BE2C (cell line): ENCODE data around the gene CHD1L.

Experiments used
- DNase-seq: peaks from one replicate; pipeline ENCODE4 v3.0.0-alpha.2; 2020
- H3K27me3 ChIP-seq: fragments of 250-450 bp; sonication (Bioruptor Pico); 2 replicates; pipeline ENCODE4 v1.5.1; 2020; ENCODE audit warnings: mild to moderate bottlenecking
- H3K36me3 ChIP-seq: fragments of 250-450 bp; sonication (Bioruptor Pico); 2 replicates; pipeline ENCODE4 v1.5.1; 2020; ENCODE audit warnings: mild to moderate bottlenecking
- H3K4me1 ChIP-seq: fragments of 250-450 bp; sonication (Bioruptor Pico); 2 replicates; pipeline ENCODE4 v1.5.1; 2020
- H3K4me3 ChIP-seq: 2 replicates; pipeline ENCODE4 v1.5.1; 2011; ENCODE audit warnings: low read depth, low read length
- H3K9me3 ChIP-seq: fragments of 250-450 bp; sonication (Bioruptor Pico); 2 replicates; pipeline ENCODE4 v1.5.1; 2020
- CTCF ChIP-seq: IDR thresholded peaks from 2 replicates; pipeline ENCODE4 v1.5.1; 2012; ENCODE audit warnings: mild to moderate bottlenecking, low read depth, low read length

Gene CHD1L

DNA sequence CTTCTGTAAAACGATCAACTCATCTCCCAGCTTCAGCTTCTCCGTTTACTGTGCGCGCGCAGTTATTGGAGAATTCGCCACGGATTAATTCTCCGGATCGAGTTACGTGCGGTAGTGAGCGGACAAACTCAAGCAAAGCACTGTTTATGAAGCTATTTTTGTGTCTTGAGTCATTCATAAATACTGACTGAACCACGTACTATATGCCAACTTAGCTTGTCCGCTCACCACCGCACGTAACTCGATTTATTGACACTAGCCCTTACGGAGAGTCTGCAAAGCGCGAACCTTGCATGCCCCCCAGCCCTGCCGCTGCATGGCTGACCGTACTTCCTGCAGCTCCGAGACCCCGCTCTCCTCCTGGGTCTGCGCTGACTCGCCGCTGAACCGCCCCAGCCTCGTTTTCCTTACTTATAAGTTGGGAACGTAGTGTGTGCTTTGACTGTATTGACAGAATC lies 773 bp downstream of the CHD1L start:
- TF ChIP-seq CTCF, result no peak
- DNase-seq, result peak; percentile 45

DNA sequence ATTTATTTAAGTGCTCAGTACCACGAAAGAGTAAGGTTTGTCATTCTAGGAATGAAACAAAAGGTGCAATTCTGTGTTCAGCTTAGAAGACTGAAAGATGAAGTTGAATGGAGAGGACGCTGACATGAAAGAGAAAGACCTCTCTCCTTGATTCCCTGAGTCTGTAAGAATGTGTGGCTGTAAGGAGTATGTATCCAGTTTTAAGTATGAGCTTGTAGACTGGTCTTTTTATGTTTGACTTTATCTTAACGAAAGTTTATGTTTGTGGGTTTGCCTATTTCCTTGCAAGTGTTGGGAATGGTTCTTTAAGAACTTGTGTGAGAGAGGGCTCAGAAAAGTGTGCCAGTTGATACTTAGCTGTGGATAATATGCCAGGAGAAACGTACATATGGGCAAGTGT lies 1.4 kb downstream of the CHD1L start:
- Histone ChIP-seq H3K9me3 (no peaks in the 10 kb centered on the region), H3K4me3 (peak overlapping the region; percentile 98), H3K27me3 (no peaks in the 10 kb centered on the region), H3K4me1 (no peaks in the 10 kb centered on the region), H3K36me3 (no peaks in the 10 kb centered on the region)
- no peak for TF ChIP-seq CTCF
- DNase-seq, result no peak

More for the DNA sequence above, 773 bp downstream of the CHD1L start:
- H3K4me1 ChIP-seq, result no peaks in the 10 kb centered on the region
- H3K4me3 ChIP-seq, result peak overlapping the region; percentile 98
- no peaks in the 10 kb centered on the region for H3K36me3 ChIP-seq
- H3K9me3 ChIP-seq, result no peaks in the 10 kb centered on the region
- no peaks in the 10 kb centered on the region for H3K27me3 ChIP-seq

DNA sequence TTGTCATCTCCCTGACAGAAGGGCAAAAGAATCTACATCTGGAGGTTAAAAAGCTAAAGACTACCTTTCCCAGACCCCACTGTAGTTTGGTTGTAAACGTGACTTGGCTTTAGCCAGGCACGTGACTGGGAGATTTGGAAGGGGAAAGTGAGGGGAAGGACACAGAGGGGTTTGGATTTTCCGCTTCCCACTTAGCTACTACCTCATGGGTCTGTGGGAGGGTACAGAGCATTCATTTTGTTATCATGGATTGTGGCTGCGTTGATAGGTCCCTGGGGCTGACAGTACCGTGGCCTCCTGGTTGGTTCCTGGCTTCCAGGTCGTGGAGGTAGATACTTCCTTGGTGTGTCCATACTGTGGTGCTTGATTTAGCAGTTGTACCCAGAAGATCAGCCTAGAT lies 2.6 kb downstream of the CHD1L start:
- DNase-seq, result no peak
- Histone ChIP-seq H3K4me3 (no peak overlapping the region), H3K4me1 (no peaks in the 10 kb centered on the region), H3K36me3 (no peaks in the 10 kb centered on the region), H3K27me3 (no peaks in the 10 kb centered on the region), H3K9me3 (no peaks in the 10 kb centered on the region)
- TF ChIP-seq CTCF, result no peak

DNA sequence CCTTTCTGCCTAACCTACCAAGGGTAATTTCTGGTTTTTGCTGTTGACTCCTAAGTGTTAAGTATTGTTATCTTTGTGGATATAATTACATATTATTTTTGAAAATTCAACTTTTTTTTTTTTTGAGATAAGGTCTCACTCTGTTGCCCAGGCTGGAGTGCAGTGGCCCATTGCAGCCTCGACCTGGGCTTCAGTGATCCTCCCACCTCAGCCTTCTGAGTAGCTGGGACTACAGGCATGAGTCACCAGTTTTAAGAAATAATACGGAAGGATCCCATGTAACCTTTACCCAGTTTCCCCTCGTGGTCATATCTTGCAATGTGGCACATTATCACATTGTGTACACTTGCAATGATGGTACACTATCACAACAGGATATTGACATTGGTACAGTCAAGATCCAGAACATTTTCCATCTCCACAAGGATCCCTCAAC lies 3.1 kb downstream of the CHD1L start:
- H3K4me1 ChIP-seq, result no peaks in the 10 kb centered on the region
- no peak for TF ChIP-seq CTCF
- H3K36me3 ChIP-seq, result no peaks in the 10 kb centered on the region
- no peak for DNase-seq
- H3K9me3 ChIP-seq, result no peaks in the 10 kb centered on the region
- no peak overlapping the region for H3K4me3 ChIP-seq
- H3K27me3 ChIP-seq, result no peaks in the 10 kb centered on the region

DNA sequence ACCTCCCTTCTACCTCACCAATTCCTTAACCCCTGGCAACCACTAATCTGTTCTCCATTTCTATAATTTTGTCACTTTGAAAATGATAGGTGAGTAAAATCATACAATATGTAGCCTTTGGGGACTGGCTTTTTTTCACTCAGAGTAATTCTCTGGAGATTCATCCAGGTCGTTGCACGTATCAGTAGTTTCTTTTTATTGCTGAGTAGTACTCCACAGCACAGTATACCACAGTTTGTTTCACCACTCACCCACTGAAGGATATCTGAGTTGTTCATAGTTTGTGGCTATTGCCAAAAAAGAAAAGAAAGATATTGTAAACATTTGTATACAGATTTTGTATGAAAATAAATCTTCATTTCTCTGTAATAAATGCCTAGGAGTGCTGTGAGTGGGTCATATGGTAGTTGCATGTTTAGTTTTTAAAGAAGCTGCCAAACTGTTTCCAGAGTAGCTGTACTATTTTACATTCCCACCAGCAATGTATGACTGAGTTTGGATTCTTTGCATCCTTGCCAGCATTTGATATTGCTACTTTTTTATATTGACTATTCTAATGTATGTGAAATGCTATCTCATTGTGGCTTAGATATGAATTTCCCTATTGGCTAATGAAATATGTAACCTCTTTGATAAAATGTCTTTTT lies 3.7 kb downstream of the CHD1L start:
- H3K4me3 ChIP-seq, result no peak overlapping the region
- TF ChIP-seq CTCF, result no peak

DNA sequence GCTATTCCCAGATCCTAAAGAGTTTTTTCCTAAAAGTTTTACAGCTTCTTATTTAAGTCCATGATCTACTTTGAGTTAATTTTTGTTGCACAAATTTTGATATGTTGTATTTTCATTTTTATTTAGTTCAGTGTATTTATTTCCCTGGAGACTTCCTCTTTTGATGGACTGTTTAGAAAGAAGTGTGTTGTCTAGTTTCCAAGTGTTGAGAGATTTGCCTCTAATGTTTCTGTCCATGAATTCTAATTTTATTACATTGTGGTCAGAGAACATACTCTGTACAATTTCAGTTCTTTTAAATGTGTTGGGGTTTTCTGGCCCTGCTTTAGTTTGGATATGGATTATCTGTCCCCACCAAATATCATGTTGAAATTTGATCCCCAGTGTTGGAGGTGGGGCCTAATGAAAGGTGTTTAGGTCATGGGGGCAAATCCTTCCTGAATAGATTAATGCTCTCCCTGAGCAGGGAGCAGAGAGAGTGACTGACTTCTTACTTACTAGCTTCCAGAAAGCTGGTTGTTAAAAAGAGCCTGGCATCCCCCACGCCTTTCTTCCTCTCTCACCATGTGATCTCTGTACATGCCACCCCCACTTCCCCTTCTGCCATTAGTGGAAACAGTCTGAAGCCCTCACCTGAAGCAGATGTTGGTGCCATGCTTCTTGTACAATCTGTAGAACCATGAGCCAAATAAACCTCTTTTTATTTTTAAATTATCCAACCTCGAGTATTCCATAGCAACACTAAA lies 4.6 kb downstream of the CHD1L start:
- TF ChIP-seq CTCF, result no peak
- DNase-seq, result no peak
- no peak overlapping the region for H3K4me3 ChIP-seq

More for the DNA sequence above, 3.7 kb downstream of the CHD1L start:
- no peaks in the 10 kb centered on the region for H3K27me3 ChIP-seq
- no peaks in the 10 kb centered on the region for H3K9me3 ChIP-seq
- H3K36me3 ChIP-seq, result no peaks in the 10 kb centered on the region
- no peaks in the 10 kb centered on the region for H3K4me1 ChIP-seq
- DNase-seq, result no peak

More for the DNA sequence above, 4.6 kb downstream of the CHD1L start:
- H3K4me1 ChIP-seq, result no peaks in the 10 kb centered on the region
- no peaks in the 10 kb centered on the region for H3K36me3 ChIP-seq
- H3K9me3 ChIP-seq, result no peaks in the 10 kb centered on the region
- no peaks in the 10 kb centered on the region for H3K27me3 ChIP-seq
